Measurements from ENCODE around the gene CATSPERZ.

Gene CATSPERZ

GRCh38 chr11:64258946-64259532, 41.1 kb upstream of the CATSPERZ start:
- TF ChIP-seq, protein P1, sequence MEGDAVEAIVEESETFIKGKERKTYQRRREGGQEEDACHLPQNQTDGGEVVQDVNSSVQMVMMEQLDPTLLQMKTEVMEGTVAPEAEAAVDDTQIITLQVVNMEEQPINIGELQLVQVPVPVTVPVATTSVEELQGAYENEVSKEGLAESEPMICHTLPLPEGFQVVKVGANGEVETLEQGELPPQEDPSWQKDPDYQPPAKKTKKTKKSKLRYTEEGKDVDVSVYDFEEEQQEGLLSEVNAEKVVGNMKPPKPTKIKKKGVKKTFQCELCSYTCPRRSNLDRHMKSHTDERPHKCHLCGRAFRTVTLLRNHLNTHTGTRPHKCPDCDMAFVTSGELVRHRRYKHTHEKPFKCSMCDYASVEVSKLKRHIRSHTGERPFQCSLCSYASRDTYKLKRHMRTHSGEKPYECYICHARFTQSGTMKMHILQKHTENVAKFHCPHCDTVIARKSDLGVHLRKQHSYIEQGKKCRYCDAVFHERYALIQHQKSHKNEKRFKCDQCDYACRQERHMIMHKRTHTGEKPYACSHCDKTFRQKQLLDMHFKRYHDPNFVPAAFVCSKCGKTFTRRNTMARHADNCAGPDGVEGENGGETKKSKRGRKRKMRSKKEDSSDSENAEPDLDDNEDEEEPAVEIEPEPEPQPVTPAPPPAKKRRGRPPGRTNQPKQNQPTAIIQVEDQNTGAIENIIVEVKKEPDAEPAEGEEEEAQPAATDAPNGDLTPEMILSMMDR (IDR thresholded peaks at IDR 0.05; ENCODE audit: insufficient read depth, low read length, missing control alignments) = no peak
- ChIA-PET POLR2A (interaction anchor here (1.0 to 2.6 kb wide), 2 partner anchors 9 to 12 kb away, joined by 5 to 12 read pairs; no protein-coding TSS in a partner anchor), CTCF (interaction anchor here (0.8 to 15.2 kb wide), 4 partner anchors 9 to 55 kb away, joined by 3 to 224 read pairs (median 9); partner anchors contain the start of genes PLCB3 and PPP1R14B)
- no peak for DNase-seq (ENCODE audit: low read depth, low spot score)
- H3K4me3 ChIP-seq (ENCODE audit: low read depth, low read length) = no peak overlapping the region

DNA sequence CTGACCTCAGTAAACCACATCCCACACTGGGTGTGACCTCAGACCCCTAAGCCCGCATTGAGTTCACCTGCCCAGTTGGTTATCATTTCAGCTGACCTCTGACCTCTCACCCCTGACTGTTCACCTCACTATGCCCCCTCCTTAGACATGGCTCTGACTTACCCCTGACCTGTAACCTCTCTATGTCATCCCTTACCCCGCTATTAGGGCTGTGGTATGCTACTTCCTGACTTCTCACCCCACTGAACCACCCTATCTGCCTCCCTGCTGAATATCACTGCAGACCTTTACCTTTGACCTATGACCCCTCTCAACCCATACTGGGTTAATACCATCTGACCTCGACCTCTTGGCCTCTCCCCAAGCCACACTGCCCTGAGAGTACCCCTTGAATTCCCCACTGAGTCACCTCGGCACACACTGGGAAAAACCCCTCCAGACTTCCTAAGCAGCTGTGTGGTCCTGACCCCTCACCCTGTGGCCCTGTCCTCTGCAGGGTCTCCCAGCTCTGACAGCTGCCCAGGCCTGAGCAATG, 40.6 kb upstream of the CATSPERZ start:
- CTCF ChIA-PET = interaction anchor here (2.3 to 15.2 kb wide), 2 partner anchors 11 to 43 kb away, joined by 12 to 224 read pairs; partner anchors contain the start of genes PLCB3 and PPP1R14B
- TF ChIP-seq, protein P1 (IDR thresholded peaks at IDR 0.05; ENCODE audit: insufficient read depth, low read length, missing control alignments) = no peak
- POLR2A ChIA-PET = interaction anchor here (2.6 kb wide), 1 partner anchor 8 kb away, joined by 12 read pairs; no protein-coding TSS in a partner anchor

DNA sequence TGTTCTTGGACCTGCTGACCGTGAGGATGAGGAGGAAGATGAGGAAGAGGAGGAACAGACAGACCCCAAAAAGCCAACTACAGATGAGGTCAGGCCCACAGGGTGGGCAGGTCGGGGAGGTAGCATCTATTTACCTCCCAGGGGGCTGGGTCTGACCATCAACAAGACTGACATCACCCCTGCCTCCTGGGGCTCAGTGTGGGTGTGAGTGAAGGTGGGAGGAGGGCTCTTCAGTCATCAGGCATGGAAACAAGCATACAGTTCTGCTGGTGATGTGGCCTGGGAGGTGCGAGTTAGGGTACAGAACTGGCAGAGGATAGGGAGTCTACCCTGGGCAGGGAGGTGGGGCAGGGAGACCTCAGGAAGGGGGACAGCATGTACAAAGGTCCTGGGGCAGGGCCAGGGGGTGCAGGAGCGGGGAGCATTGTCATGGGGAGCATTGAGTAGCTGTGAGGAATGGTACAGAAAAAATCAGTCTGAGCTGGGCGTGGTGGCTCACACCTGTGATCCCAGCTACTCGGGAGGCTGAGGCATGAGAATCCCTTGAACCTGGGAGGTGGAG, 39.9 kb upstream of the CATSPERZ start:
- TF ChIP-seq, protein P1 (IDR thresholded peaks at IDR 0.05; ENCODE audit: insufficient read depth, low read length, missing control alignments) = no peak
- no peak for DNase-seq (ENCODE audit: low read depth, low spot score)
- H3K4me3 ChIP-seq (ENCODE audit: low read depth, low read length) = no peak overlapping the region
- CTCF ChIA-PET = interaction anchor here (15.2 kb wide), 1 partner anchor 12 kb away, joined by 224 read pairs; the partner anchor contains the start of genes PLCB3 and PPP1R14B
- POLR2A ChIA-PET = no interaction called here

More for the DNA sequence above, 40.6 kb upstream of the CATSPERZ start:
- H3K4me3 ChIP-seq (ENCODE audit: low read depth, low read length) = no peak overlapping the region
- no peak for DNase-seq (ENCODE audit: low read depth, low spot score)

DNA sequence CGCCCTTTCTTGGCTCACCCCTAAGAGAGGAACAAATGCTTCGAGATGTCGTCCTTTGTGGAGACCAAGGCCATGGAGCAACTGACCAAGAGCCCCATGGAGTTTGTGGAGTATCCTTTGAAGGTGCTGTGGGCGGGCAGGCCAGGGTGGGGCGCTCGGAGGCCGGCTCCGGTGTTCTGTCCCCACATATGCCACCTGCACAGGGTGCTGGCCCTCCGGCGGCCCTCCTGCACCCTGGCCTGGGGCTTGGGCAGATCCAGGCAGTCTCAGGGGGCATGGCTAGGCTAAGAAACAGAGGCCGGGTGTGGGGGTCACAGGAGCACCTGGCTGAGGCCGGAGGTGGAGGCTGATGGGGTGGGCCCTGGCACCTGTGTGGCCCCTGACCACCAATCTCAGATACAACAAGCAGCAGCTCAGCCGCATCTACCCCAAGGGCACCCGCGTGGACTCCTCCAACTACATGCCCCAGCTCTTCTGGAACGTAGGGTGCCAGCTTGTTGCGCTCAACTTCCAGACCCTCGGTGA, 38.5 kb upstream of the CATSPERZ start:
- DNase-seq (ENCODE audit: low read depth, low spot score) = no peak
- no peak overlapping the region for H3K4me3 ChIP-seq (ENCODE audit: low read depth, low read length)
- ChIA-PET POLR2A (interaction anchor here (1.3 kb wide), 1 partner anchor 9 kb away, joined by 5 read pairs; no protein-coding TSS in a partner anchor), CTCF (interaction anchor here (15.2 kb wide), 1 partner anchor 13 kb away, joined by 224 read pairs; the partner anchor contains the start of genes PLCB3 and PPP1R14B)
- TF ChIP-seq, protein P1 (IDR thresholded peaks at IDR 0.05; ENCODE audit: insufficient read depth, low read length, missing control alignments) = no peak

DNA sequence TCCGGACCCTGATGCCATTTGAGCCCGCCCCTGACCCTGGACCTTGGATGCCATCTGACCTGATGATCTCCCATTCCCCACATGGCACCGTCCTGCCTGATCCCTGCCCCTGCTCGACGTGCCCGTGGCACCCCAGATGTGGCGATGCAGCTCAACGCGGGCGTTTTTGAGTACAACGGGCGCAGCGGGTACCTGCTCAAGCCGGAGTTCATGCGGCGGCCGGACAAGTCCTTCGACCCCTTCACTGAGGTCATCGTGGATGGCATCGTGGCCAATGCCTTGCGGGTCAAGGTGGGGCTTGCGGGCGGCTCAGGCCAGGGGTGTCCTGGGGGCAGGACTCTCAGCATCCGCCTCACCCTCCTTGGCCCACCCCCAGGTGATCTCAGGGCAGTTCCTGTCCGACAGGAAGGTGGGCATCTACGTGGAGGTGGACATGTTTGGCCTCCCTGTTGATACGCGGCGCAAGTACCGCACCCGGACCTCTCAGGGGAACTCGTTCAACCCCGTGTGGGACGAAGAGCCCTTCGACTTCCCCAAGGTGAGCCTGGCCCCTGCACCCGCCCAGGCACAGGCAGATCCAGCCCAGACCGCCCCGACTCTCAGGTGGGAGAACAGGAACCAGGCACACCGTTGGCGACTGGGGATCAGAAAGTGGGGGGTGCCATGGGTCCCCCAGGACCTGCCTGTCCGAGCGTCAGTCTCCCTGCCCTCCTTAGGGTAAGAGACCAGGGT, 37.7 kb upstream of the CATSPERZ start:
- no peak for DNase-seq (ENCODE audit: low read depth, low spot score)
- no peak overlapping the region for H3K4me3 ChIP-seq (ENCODE audit: low read depth, low read length)
- CTCF ChIA-PET = interaction anchor here (0.9 to 15.2 kb wide), 3 partner anchors 14 to 39 kb away, joined by 3 to 224 read pairs (median 4); partner anchors contain the start of genes NUDT22, PLCB3, PPP1R14B and TRPT1
- POLR2A ChIA-PET = interaction anchor here (0.6 to 3.2 kb wide), 4 partner anchors 10 to 77 kb away, joined by 3 to 15 read pairs (median 4); partner anchors contain the start of gene PLCB3
- TF ChIP-seq, protein P1 (IDR thresholded peaks at IDR 0.05; ENCODE audit: insufficient read depth, low read length, missing control alignments) = no peak

All from AG04449 (cell line).